Bronchial epithelial cell (primary cell): ENCODE measurements around the gene FAM236B. TPM values are rescaled to one million over a fixed set of nuclear protein-coding genes. Genes with fewer than 3 reads are reported as not detected.
A peak's percentile ranks its signal among the peaks of the same experiment; 100 is the strongest.
"Not testable (repeated sequence)": the region's sequence is repeated elsewhere in the genome, so short reads cannot be mapped to it uniquely, and the experiment has no call there.

Experiments
- DNase-seq: peaks from one replicate; pipeline ENCODE4 v3.0.0-alpha.2; 2010; ENCODE audit warnings: low read depth
- FAIRE-seq: peaks from 2 replicates; lab custom pipeline; 2011; peaks lifted over from hg19 to GRCh38; lab: Jason Lieb, UNC
- H3K27me3 ChIP-seq: 2 replicates; pipeline ENCODE4 v1.5.1; 2011; ENCODE audit warnings: low read length; ENCODE audit not compliant: control insufficient read depth, insufficient read depth
- H3K36me3 ChIP-seq: 2 replicates; pipeline ENCODE4 v1.5.1; 2011; ENCODE audit warnings: low read length; ENCODE audit not compliant: control insufficient read depth, insufficient read depth
- H3K4me3 ChIP-seq: 2 replicates; pipeline ENCODE4 v1.5.1; 2011; ENCODE audit warnings: mild to moderate bottlenecking, low read depth, low read length, control low read depth
- total RNA-seq: library from RNA; depleted of rRNA; stranded (reverse); fragments of >200 nt; gene quantifications from 2 replicates; pipeline ENCODE4 v1.2.1, GENCODE V29; 2014

FAM236B gene
- not detected in 2 replicates for total RNA-seq

DNA sequence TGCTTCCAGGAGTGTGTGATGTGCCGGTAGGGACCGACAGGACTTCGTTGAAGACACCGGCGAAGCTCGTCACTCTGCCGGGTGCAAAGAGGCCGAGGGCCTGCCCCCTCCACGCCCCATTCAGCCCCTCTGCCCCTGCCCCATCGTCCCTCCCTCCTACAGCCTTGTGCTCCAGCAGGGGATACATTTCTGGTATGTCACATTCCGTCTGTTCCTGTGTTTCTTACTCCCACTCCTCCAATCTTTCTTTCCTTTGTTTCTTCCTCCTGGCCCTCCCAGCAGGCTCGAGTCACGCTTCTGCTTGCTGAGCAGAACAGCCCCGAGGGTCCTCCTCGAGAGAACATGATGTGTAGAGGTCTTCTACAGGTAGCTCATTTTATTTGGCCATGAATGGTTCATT lies at the start of gene FAM236B:
Gene FAM236B (minus strand): TSS at position 101 of the 400 bp plus-strand sequence. CDS start 100 bp downstream, at position 1.
- H3K36me3 ChIP-seq, H3K27me3 ChIP-seq, FAIRE-seq, H3K4me3 ChIP-seq, DNase-seq: not testable (repeated sequence)

- not testable (repeated sequence) for H3K36me3 ChIP-seq, H3K27me3 ChIP-seq, H3K4me3 ChIP-seq, DNase-seq, FAIRE-seq
Observed at GRCh38 chrX:72830701-72831100, 48.2 kb upstream of the FAM236B start.

DNA sequence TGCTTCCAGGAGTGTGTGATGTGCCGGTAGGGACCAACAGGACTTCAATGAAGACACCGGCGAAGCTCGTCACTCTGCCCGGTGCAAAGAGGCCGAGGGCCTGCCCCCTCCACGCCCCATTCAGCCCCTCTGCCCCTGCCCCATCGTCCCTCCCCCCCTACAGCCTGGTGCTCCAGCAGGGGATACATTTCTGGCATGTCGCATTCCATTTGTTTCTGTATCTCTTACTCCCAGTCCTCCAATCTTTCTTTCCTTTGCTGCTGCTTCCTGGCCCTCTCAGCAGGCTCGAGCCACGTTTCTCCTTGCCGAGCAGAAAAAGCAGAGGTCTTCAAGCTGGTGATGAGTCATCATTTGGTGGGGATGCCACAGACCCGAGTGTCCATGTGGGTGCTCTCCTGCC lies 25.6 kb upstream of the FAM236B start, which contains the start of gene FAM236D:
Gene FAM236D (minus strand): TSS at position 101 of the 400 bp plus-strand sequence. CDS start 100 bp downstream, at position 1.
- peak; percentile 100 for FAIRE-seq
- DNase-seq, H3K27me3 ChIP-seq, H3K4me3 ChIP-seq, H3K36me3 ChIP-seq: not testable (repeated sequence)

DNA sequence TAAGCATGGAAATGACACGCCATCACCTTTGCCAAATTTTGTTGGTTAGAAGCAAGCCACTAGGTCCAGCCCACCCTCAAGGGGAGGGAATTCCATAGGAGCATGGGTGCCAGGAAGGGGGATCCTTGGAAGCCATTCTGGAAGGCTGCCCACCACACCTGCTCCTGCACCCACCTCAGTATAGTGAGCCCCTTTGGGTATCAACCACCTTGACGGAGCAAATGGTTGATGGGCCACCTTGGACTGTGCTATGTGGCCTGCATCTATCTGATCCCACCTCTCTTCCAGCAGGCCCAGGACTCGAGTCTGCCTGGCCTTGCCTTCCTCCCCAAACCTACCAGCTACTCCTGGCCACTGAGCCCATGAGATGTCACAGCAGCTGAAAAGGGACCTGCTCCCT lies 7.9 kb upstream of the FAM236B start:
- DNase-seq, H3K4me3 ChIP-seq, H3K27me3 ChIP-seq, H3K36me3 ChIP-seq: not testable (repeated sequence)
- peak; percentile 77 for FAIRE-seq

- FAIRE-seq, H3K27me3 ChIP-seq, DNase-seq, H3K36me3 ChIP-seq, H3K4me3 ChIP-seq: not testable (repeated sequence)
Observed at GRCh38 chrX:72788142-72788541, 5.7 kb upstream of the FAM236B start.

DNA sequence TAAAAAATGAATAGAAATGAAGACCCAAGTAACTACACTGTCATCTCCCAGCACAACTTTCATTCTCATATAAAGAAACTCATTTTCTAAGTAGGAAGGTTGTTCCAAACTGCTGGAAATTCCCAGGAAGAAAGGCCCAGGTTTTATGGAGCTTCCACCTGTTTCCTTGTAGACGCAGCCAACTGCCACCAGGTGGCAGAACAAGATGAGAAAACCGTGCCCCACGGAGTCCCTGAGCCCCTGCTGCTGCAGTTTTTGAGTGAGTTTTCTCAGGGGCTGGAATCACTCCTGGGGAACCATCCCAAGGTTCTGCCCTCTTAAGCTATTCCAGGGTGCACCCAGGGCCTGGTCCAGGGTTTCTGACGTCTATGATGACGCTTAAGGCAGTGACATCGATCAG lies 1.5 kb upstream of the FAM236B start:
- not testable (repeated sequence) for DNase-seq, FAIRE-seq, H3K36me3 ChIP-seq, H3K4me3 ChIP-seq, H3K27me3 ChIP-seq

- H3K36me3 ChIP-seq, H3K27me3 ChIP-seq, H3K4me3 ChIP-seq, DNase-seq, FAIRE-seq: not testable (repeated sequence)
Observed at GRCh38 chrX:72783365-72783936, 991 bp upstream of the FAM236B start.

DNA sequence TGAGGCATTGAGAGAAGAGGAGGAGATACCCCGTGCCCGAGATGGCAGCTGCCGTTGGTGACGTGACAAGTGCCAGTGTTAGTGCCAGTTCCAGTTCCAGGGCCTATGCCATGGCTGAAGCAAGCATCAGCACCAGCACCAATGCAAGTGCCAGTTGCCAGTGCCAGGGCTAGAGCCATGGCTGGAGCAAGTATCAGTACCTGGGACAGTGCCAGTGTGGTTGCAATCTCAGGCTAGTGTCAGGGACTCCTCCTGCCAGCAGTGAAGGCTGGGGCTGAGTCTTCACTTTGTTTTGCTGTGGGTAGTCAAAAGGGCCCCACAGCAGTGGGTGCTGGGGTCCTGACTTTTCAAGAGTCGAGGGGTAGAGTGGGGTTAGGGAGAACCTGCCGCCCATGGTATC lies 4.3 kb downstream of the FAM236B start:
- not testable (repeated sequence) for H3K27me3 ChIP-seq, H3K4me3 ChIP-seq, DNase-seq, H3K36me3 ChIP-seq
- FAIRE-seq, result peak; percentile 86

- not testable (repeated sequence) for DNase-seq, FAIRE-seq, H3K4me3 ChIP-seq, H3K27me3 ChIP-seq, H3K36me3 ChIP-seq
Observed at GRCh38 chrX:72777467-72777790, 5.0 kb downstream of the FAM236B start.

- H3K4me3 ChIP-seq, H3K27me3 ChIP-seq, FAIRE-seq, H3K36me3 ChIP-seq, DNase-seq: not testable (repeated sequence)
Observed at GRCh38 chrX:72776653-72777466, 5.6 kb downstream of the FAM236B start, which contains the start of gene DMRTC1B. Gene DMRTC1B (plus strand): TSS chrX:72776890. CDS start chrX:72845136, 68,246 bp downstream.

DNA sequence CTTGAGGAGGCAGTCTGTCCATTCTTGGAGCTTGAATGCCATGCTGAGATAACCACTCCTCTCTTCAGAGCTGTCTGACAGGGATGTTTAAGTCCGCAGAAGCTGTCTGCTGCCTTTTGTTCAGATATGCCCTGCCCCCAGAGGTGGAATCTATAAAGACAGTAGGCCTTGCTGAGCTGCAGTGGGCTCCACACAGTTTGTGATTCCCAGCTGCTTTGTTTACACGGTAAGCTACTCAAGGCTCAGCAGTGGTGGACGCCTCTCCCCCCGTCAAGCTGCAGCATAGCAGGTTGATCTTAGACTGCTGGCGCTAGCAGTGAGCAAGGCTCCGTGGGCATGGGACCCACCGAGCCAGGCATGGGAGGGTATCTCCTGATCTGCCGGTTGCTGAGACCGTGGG lies 22.0 kb downstream of the FAM236B start:
- not testable (repeated sequence) for FAIRE-seq

GRCh38 chrX:72748545-72748944 lies 33.9 kb downstream of the FAM236B start:
- H3K4me3 ChIP-seq, FAIRE-seq, DNase-seq, H3K27me3 ChIP-seq, H3K36me3 ChIP-seq: not testable (repeated sequence)

More for the DNA sequence above, 22.0 kb downstream of the FAM236B start:
- H3K36me3 ChIP-seq, H3K27me3 ChIP-seq, H3K4me3 ChIP-seq, DNase-seq: not testable (repeated sequence)

GRCh38 chrX:72745546-72745945 lies 36.9 kb downstream of the FAM236B start:
- not testable (repeated sequence) for H3K27me3 ChIP-seq, FAIRE-seq, DNase-seq

More at GRCh38 chrX:72745546-72745945, 36.9 kb downstream of the FAM236B start:
- not testable (repeated sequence) for H3K36me3 ChIP-seq, H3K4me3 ChIP-seq
